Kidney tubule cell (primary cell): ENCODE results near the gene KCTD20.
"Not testable (repeated sequence)": the region's sequence is repeated elsewhere in the genome, so short reads cannot be mapped to it uniquely, and the experiment has no call there.

Source experiments
- DNase-seq: peaks from one replicate; pipeline ENCODE4 v3.0.0-alpha.2; 2018; ENCODE audit warnings: low spot score

KCTD20 gene

GRCh38 chr6:36442671-36443470, at the start of gene KCTD20, which contains the start of gene PXT1:
Gene KCTD20, plus strand, starts transcription at chr6:36443000. Its CDS starts 27,098 bp downstream, at chr6:36470098.
Gene PXT1, minus strand, starts transcription at chr6:36442854. Its CDS starts 16,772 bp downstream, at chr6:36426082.
- DNase-seq = peak; percentile 90

- DNase-seq = no peak
Measured at GRCh38 chr6:36399970-36400369, 42.8 kb upstream of the KCTD20 start.

- DNase-seq = no peak
Measured at GRCh38 chr6:36402481-36402880, 40.3 kb upstream of the KCTD20 start.

- no peak for DNase-seq
Measured at GRCh38 chr6:36404164-36404563, 38.6 kb upstream of the KCTD20 start.

GRCh38 chr6:36409718-36410117, 33.1 kb upstream of the KCTD20 start:
- DNase-seq = not testable (repeated sequence)

- peak; percentile 8 for DNase-seq
Measured at GRCh38 chr6:36413489-36414480, 29.0 kb upstream of the KCTD20 start.

- peak; percentile 59 for DNase-seq
Measured at GRCh38 chr6:36414481-36414880, 28.3 kb upstream of the KCTD20 start.

GRCh38 chr6:36418558-36418957, 24.2 kb upstream of the KCTD20 start:
- DNase-seq = no peak

- no peak for DNase-seq
Measured at GRCh38 chr6:36419310-36419709, 23.5 kb upstream of the KCTD20 start.

GRCh38 chr6:36422714-36423100, 20.1 kb upstream of the KCTD20 start:
- no peak for DNase-seq

- peak; percentile 98 for DNase-seq
Measured at GRCh38 chr6:36423101-36423824, 19.5 kb upstream of the KCTD20 start.

GRCh38 chr6:36426622-36427021, 16.2 kb upstream of the KCTD20 start:
- DNase-seq = no peak

- DNase-seq = no peak
Measured at GRCh38 chr6:36428911-36429310, 13.9 kb upstream of the KCTD20 start.

- DNase-seq = no peak
Measured at GRCh38 chr6:36430351-36430750, 12.4 kb upstream of the KCTD20 start.

GRCh38 chr6:36431197-36431596, 11.6 kb upstream of the KCTD20 start:
- no peak for DNase-seq

- peak; percentile 10 for DNase-seq
Measured at GRCh38 chr6:36432151-36432671, 10.6 kb upstream of the KCTD20 start.

GRCh38 chr6:36436466-36436865, 6.3 kb upstream of the KCTD20 start:
- DNase-seq = no peak

GRCh38 chr6:36441307-36441894, 1.4 kb upstream of the KCTD20 start:
- peak; percentile 98 for DNase-seq

GRCh38 chr6:36442103-36442670, 613 bp upstream of the KCTD20 start:
- DNase-seq = peak; percentile 3

- DNase-seq = peak; percentile 43
Measured at GRCh38 chr6:36443471-36444428, 950 bp downstream of the KCTD20 start.
